ENCODE measurements around the gene RTN4. TPM values are rescaled to one million over a fixed set of nuclear protein-coding genes. Genes with fewer than 3 reads are reported as not detected.

The RTN4 gene
- total RNA-seq, 4 donors from 2014 or later = 119 to 205 (median 154) TPM

GRCh38 chr2:54962511-54962910 lies 87.7 kb downstream of the RTN4 start:
- no peak overlapping the region for H3K27ac ChIP-seq

GRCh38 chr2:54960164-54960563 lies 90.1 kb downstream of the RTN4 start:
- TF ChIP-seq POLR2A (IDR thresholded peaks at IDR 0.05) = no peak
- no peak for TF ChIP-seq CTCF (IDR thresholded peaks at IDR 0.05)
- Histone ChIP-seq H3K27me3 (no peaks in the 10 kb centered on the region), H3K4me1 (no peaks in the 10 kb centered on the region), H3K36me3 (no peaks in the 10 kb centered on the region), H3K4me3 (no peak overlapping the region), H3K27ac (no peak overlapping the region), H3K9me3 (no peaks in the 10 kb centered on the region)
- intact Hi-C loops (cut with DNase I; ENCODE audit: low total_unique reads) = no loop called here
- no peak for DNase-seq

More at GRCh38 chr2:54962511-54962910, 87.7 kb downstream of the RTN4 start:
- Histone ChIP-seq H3K4me3 (no peak overlapping the region), H3K27me3 (no peaks in the 10 kb centered on the region), H3K36me3 (no peaks in the 10 kb centered on the region), H3K4me1 (no peaks in the 10 kb centered on the region), H3K9me3 (no peaks in the 10 kb centered on the region)
- intact Hi-C loops (cut with DNase I; ENCODE audit: low total_unique reads) = no loop called here
- no peak for DNase-seq
- TF ChIP-seq POLR2A (IDR thresholded peaks at IDR 0.05) (no peak), CTCF (IDR thresholded peaks at IDR 0.05) (no peak)

- DNase-seq = no peak
- no peak for TF ChIP-seq CTCF (IDR thresholded peaks at IDR 0.05)
- TF ChIP-seq POLR2A (IDR thresholded peaks at IDR 0.05) = no peak
- Histone ChIP-seq H3K9me3 (no peaks in the 10 kb centered on the region), H3K27ac (no peak overlapping the region), H3K4me3 (no peak overlapping the region), H3K27me3 (no peaks in the 10 kb centered on the region), H3K36me3 (no peaks in the 10 kb centered on the region), H3K4me1 (no peaks in the 10 kb centered on the region)
- intact Hi-C loops (cut with DNase I; ENCODE audit: low total_unique reads) = no loop called here
Measured at GRCh38 chr2:54958717-54959371, 91.4 kb downstream of the RTN4 start.

GRCh38 chr2:54957321-54957999 lies 92.8 kb downstream of the RTN4 start:
- no peak for DNase-seq
- no peaks in the 10 kb centered on the region for H3K4me1 ChIP-seq
- H3K36me3 ChIP-seq = no peaks in the 10 kb centered on the region
- no peaks in the 10 kb centered on the region for H3K27me3 ChIP-seq
- H3K4me3 ChIP-seq = no peak overlapping the region
- intact Hi-C loops (cut with DNase I; ENCODE audit: low total_unique reads) = no loop called here
- H3K9me3 ChIP-seq = no peaks in the 10 kb centered on the region
- TF ChIP-seq CTCF (IDR thresholded peaks at IDR 0.05) (no peak), POLR2A (IDR thresholded peaks at IDR 0.05) (no peak)
- no peak overlapping the region for H3K27ac ChIP-seq

GRCh38 chr2:54956111-54956627 lies 94.1 kb downstream of the RTN4 start:
- Histone ChIP-seq H3K4me1 (no peaks in the 10 kb centered on the region), H3K4me3 (no peak overlapping the region), H3K27me3 (no peaks in the 10 kb centered on the region), H3K36me3 (no peaks in the 10 kb centered on the region), H3K27ac (no peak overlapping the region), H3K9me3 (no peaks in the 10 kb centered on the region)
- intact Hi-C loops (cut with DNase I; ENCODE audit: low total_unique reads) = no loop called here
- TF ChIP-seq POLR2A (IDR thresholded peaks at IDR 0.05) (no peak), CTCF (IDR thresholded peaks at IDR 0.05) (no peak)
- DNase-seq = no peak

Data from uterus (tissue), 4 donors.